WTC11 (cell line): ENCODE results near the gene CHKB.

Source experiments
- ELF4 ChIP-seq: sonication (generic); formaldehyde crosslinking; IDR thresholded peaks from 2 replicates; pipeline ENCODE4 v1.8.1; 2022; ENCODE audit warnings: low read depth, mild to moderate bottlenecking, moderate library complexity, missing genetic modification reagents
- NFE2L1 ChIP-seq: sonication (generic); formaldehyde crosslinking; IDR thresholded peaks from 2 replicates; pipeline ENCODE4 v1.8.1; 2023; ENCODE audit warnings: missing genetic modification reagents
- NR2C2 ChIP-seq: sonication (generic); formaldehyde crosslinking; IDR thresholded peaks from 2 replicates; pipeline ENCODE4 v1.8.0; 2022; ENCODE audit warnings: mild to moderate bottlenecking, missing genetic modification reagents
- TF ChIP-seq, protein P1 (sequence below): fragments of 200-600 bp; IDR thresholded peaks from 2 replicates; pipeline ENCODE4 v1.8.0; 2022; ENCODE audit warnings: antibody characterized with exemption
- TF ChIP-seq, protein P2 (sequence below): sonication (generic); formaldehyde crosslinking; conservative IDR thresholded peaks from 2 replicates; pipeline ENCODE4 v1.8.1; 2023; ENCODE audit warnings: mild to moderate bottlenecking, low read depth, missing genetic modification reagents, moderate library complexity

DNA sequence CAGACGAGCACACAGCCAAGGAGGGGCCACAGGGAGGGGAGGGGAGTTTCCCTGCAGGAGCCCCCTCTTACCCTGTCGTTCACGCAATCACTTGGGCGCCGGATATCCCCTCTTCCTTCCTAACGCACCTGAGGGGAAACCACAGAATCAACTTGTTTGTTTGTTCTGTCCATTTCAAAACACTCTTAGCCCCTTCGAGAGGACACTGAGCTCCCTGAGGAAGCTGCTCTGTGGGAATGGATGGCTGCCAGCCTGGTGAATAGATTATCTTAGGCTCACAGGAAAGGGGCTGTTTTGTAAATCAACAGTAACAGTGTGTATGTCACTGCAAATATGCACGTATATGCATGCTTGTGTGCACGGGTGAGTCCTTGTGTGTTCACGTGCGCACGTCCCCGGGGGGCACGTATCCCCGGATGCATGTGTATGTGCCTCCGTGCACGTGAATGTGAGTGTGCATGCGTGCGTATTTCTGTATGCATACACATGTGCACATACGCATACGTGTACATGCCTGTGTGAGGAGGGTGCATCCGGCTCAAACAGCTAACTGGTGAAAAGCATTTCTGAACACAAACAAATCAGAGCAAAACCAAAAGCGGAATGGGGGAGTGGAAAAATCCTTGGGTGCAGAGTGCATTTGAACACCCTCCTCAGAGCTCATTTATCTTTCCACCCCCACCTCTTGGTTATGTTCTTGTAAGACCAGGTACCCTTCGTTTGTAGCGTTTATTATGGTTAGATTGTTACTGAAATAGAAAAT, 38.1 kb upstream of the CHKB start:
- TF ChIP-seq, protein P1, sequence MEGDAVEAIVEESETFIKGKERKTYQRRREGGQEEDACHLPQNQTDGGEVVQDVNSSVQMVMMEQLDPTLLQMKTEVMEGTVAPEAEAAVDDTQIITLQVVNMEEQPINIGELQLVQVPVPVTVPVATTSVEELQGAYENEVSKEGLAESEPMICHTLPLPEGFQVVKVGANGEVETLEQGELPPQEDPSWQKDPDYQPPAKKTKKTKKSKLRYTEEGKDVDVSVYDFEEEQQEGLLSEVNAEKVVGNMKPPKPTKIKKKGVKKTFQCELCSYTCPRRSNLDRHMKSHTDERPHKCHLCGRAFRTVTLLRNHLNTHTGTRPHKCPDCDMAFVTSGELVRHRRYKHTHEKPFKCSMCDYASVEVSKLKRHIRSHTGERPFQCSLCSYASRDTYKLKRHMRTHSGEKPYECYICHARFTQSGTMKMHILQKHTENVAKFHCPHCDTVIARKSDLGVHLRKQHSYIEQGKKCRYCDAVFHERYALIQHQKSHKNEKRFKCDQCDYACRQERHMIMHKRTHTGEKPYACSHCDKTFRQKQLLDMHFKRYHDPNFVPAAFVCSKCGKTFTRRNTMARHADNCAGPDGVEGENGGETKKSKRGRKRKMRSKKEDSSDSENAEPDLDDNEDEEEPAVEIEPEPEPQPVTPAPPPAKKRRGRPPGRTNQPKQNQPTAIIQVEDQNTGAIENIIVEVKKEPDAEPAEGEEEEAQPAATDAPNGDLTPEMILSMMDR: no peak; the same call in 1 of the 2 replicates
- TF ChIP-seq NFE2L1 (CRISPR knock-in tag) (no peak), ELF4 (CRISPR knock-in tag) (no peak), NR2C2 (CRISPR knock-in tag) (no peak)
- TF ChIP-seq, protein P2, sequence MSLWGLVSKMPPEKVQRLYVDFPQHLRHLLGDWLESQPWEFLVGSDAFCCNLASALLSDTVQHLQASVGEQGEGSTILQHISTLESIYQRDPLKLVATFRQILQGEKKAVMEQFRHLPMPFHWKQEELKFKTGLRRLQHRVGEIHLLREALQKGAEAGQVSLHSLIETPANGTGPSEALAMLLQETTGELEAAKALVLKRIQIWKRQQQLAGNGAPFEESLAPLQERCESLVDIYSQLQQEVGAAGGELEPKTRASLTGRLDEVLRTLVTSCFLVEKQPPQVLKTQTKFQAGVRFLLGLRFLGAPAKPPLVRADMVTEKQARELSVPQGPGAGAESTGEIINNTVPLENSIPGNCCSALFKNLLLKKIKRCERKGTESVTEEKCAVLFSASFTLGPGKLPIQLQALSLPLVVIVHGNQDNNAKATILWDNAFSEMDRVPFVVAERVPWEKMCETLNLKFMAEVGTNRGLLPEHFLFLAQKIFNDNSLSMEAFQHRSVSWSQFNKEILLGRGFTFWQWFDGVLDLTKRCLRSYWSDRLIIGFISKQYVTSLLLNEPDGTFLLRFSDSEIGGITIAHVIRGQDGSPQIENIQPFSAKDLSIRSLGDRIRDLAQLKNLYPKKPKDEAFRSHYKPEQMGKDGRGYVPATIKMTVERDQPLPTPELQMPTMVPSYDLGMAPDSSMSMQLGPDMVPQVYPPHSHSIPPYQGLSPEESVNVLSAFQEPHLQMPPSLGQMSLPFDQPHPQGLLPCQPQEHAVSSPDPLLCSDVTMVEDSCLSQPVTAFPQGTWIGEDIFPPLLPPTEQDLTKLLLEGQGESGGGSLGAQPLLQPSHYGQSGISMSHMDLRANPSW (CRISPR knock-in tag): no peak
